Activated CD8-positive, alpha-beta T cell treated with anti-CD3 and anti-CD28 coated beads for 36 hours (primary cell): ENCODE measurements around the gene PCDH15. TPM values are rescaled to one million over a fixed set of nuclear protein-coding genes. Genes with fewer than 3 reads are reported as not detected.

ENCODE experiments used
- ATAC-seq: fragments of 200-7000 bp; cut with Tn5 transposase; one replicate; pipeline ENCODE4 v1.10.0; 2021; ENCODE audit warnings: mild to moderate bottlenecking, moderate library complexity
- CTCF ChIA-PET: fragments of 350-600 bp; sonication (Branson Sonifier 250); formaldehyde crosslinking; loops from one replicate; lab custom pipeline; 2021; ENCODE audit warnings: antibody characterized with exemption; lab: Charles Lee
- POLR2A ChIA-PET: fragments of 350-600 bp; sonication (Branson Sonifier 250); formaldehyde crosslinking; loops from one replicate; lab custom pipeline; 2021; ENCODE audit warnings: antibody characterized with exemption; lab: Charles Lee
- DNase-seq: peaks from one replicate; pipeline ENCODE4 v3.0.0-alpha.2; 2020
- H3K27ac Mint-ChIP-seq: one replicate; pipeline ENCODE4 v1.8.0; 2021; ENCODE audit warnings: mild to moderate bottlenecking, mixed read lengths
- H3K27me3 Mint-ChIP-seq: one replicate; pipeline ENCODE4 v1.8.0; 2021; ENCODE audit warnings: mixed read lengths
- H3K36me3 Mint-ChIP-seq: one replicate; pipeline ENCODE4 v1.8.0; 2021; ENCODE audit warnings: low read depth, mixed read lengths
- H3K4me1 Mint-ChIP-seq: one replicate; pipeline ENCODE4 v1.8.0; 2021; ENCODE audit warnings: low read depth, mixed read lengths
- H3K4me3 Mint-ChIP-seq: one replicate; pipeline ENCODE4 v1.8.0; 2021; ENCODE audit warnings: mild to moderate bottlenecking, moderate library complexity, mixed read lengths
- H3K9me3 Mint-ChIP-seq: one replicate; pipeline ENCODE4 v1.8.0; 2021; ENCODE audit warnings: mixed read lengths
- intact Hi-C: fragments of 100-400 bp; cut with micrococcal nuclease; formaldehyde crosslinking; loops from one replicate; pipeline ENCODE4 v1.10.0; 2022
- total RNA-seq, 2 experiments: library from RNA; stranded (reverse); gene quantifications; one replicate each; pipeline ENCODE4 v1.2.3, GENCODE V29; 2021
- TF ChIP-seq, protein P1 (sequence below): fragments of 200-600 bp; IDR thresholded peaks from one replicate; pipeline ENCODE4 v1.8.0; 2022; ENCODE audit warnings: antibody characterized with exemption, mild to moderate bottlenecking

Gene PCDH15
- total RNA-seq, 2 experiments from 2014 or later, result not detected

GRCh38 chr10:54010337-54010933, 790.6 kb downstream of the PCDH15 start:
- ChIA-PET CTCF (no interaction called here), POLR2A (no interaction called here)
- Mint-ChIP-seq H3K9me3 (peaks cover 16% of the 10 kb centered on the region), H3K27ac (no peak overlapping the region), H3K4me3 (no peak overlapping the region), H3K4me1 (no peaks in the 10 kb centered on the region), H3K27me3 (no peaks in the 10 kb centered on the region), H3K36me3 (no peaks in the 10 kb centered on the region)
- DNase-seq (no peak), ATAC-seq (no peak)
- intact Hi-C loops, result no loop called here
- TF ChIP-seq, protein P1, sequence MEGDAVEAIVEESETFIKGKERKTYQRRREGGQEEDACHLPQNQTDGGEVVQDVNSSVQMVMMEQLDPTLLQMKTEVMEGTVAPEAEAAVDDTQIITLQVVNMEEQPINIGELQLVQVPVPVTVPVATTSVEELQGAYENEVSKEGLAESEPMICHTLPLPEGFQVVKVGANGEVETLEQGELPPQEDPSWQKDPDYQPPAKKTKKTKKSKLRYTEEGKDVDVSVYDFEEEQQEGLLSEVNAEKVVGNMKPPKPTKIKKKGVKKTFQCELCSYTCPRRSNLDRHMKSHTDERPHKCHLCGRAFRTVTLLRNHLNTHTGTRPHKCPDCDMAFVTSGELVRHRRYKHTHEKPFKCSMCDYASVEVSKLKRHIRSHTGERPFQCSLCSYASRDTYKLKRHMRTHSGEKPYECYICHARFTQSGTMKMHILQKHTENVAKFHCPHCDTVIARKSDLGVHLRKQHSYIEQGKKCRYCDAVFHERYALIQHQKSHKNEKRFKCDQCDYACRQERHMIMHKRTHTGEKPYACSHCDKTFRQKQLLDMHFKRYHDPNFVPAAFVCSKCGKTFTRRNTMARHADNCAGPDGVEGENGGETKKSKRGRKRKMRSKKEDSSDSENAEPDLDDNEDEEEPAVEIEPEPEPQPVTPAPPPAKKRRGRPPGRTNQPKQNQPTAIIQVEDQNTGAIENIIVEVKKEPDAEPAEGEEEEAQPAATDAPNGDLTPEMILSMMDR, result no peak

GRCh38 chr10:54009672-54010071, 791.4 kb downstream of the PCDH15 start:
- TF ChIP-seq, protein P1, result no peak
- no peak for DNase-seq
- no peaks in the 10 kb centered on the region for H3K4me1 Mint-ChIP-seq
- H3K4me3 Mint-ChIP-seq, result no peak overlapping the region
- H3K36me3 Mint-ChIP-seq, result no peaks in the 10 kb centered on the region
- CTCF ChIA-PET, result no interaction called here
- H3K27me3 Mint-ChIP-seq, result no peaks in the 10 kb centered on the region
- ATAC-seq, result no peak
- no peak overlapping the region for H3K27ac Mint-ChIP-seq
- POLR2A ChIA-PET, result no interaction called here
- peaks cover 13% of the 10 kb centered on the region for H3K9me3 Mint-ChIP-seq
- intact Hi-C loops, result no loop called here

DNA sequence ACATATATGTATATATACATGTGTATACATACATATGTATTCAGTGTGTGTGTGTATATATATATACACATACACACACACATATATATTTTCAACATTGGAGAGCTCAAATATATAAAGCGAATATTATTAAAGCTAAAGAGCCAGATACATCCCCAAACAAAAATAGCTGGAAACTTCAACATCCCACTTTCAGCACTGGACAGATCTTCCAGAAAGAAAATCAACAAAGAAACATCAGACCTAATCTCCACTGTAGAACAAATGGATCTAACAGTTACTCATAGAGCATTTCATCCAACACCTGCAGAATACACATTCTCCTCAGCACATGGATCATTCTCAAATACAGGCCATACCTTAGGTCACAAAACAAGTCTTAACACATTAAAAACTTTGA, 799.0 kb downstream of the PCDH15 start:
- Mint-ChIP-seq H3K36me3 (no peaks in the 10 kb centered on the region), H3K27ac (no peak overlapping the region), H3K4me3 (no peak overlapping the region), H3K4me1 (no peaks in the 10 kb centered on the region), H3K27me3 (no peaks in the 10 kb centered on the region), H3K9me3 (peaks cover 3% of the 10 kb centered on the region)
- no peak for DNase-seq
- no peak for ATAC-seq
- POLR2A ChIA-PET, result no interaction called here
- CTCF ChIA-PET, result no interaction called here
- TF ChIP-seq, protein P1, result no peak
- intact Hi-C loops, result no loop called here

- no peaks in the 10 kb centered on the region for H3K27me3 Mint-ChIP-seq
- ATAC-seq, result no peak
- TF ChIP-seq, protein P1, result no peak
Measured at GRCh38 chr10:53997953-53998352, 803.1 kb downstream of the PCDH15 start.

GRCh38 chr10:53990799-53991238, 810.2 kb downstream of the PCDH15 start:
- TF ChIP-seq, protein P1, result no peak
- no peak for DNase-seq
- CTCF ChIA-PET, result no interaction called here
- no peak overlapping the region for H3K4me3 Mint-ChIP-seq
- ATAC-seq, result no peak
- POLR2A ChIA-PET, result no interaction called here
- no peaks in the 10 kb centered on the region for H3K27me3 Mint-ChIP-seq
- no peak overlapping the region for H3K27ac Mint-ChIP-seq
- H3K9me3 Mint-ChIP-seq, result peaks cover 6% of the 10 kb centered on the region
- H3K36me3 Mint-ChIP-seq, result no peaks in the 10 kb centered on the region
- no peaks in the 10 kb centered on the region for H3K4me1 Mint-ChIP-seq
- intact Hi-C loops, result no loop called here

More at GRCh38 chr10:53997953-53998352, 803.1 kb downstream of the PCDH15 start:
- H3K36me3 Mint-ChIP-seq, result no peaks in the 10 kb centered on the region
- CTCF ChIA-PET, result no interaction called here
- H3K9me3 Mint-ChIP-seq, result peaks cover 3% of the 10 kb centered on the region
- no peak for DNase-seq
- no peak overlapping the region for H3K27ac Mint-ChIP-seq
- intact Hi-C loops, result no loop called here
- H3K4me3 Mint-ChIP-seq, result no peak overlapping the region
- H3K4me1 Mint-ChIP-seq, result no peaks in the 10 kb centered on the region
- POLR2A ChIA-PET, result no interaction called here
